Sigmoid colon (tissue), 7 donors: ENCODE measurements around the gene ADAMTSL1. TPM values are rescaled to one million over a fixed set of nuclear protein-coding genes. Genes with fewer than 3 reads are reported as not detected.

Source experiments
- DNase-seq: peaks from one replicate; pipeline ENCODE4 v3.0.0-alpha.2; 2019
- H3K27ac ChIP-seq, 4 donors: fragments of 200-600 bp; sonication (generic); one replicate each; pipeline ENCODE4 v1.5.1; 2016 to 2019; ENCODE audit warnings: mild to moderate bottlenecking in 1 of 4
- H3K27me3 ChIP-seq, 3 donors: fragments of 200-600 bp; sonication (generic); one replicate each; pipeline ENCODE4 v1.5.1; 2019; ENCODE audit warnings: mild to moderate bottlenecking in 1 of 3
- H3K36me3 ChIP-seq, 4 donors: fragments of 200-600 bp; sonication (generic); one replicate each; pipeline ENCODE4 v1.5.1; 2016 to 2019
- H3K4me1 ChIP-seq, 4 donors: fragments of 200-600 bp; sonication (generic); one replicate each; pipeline ENCODE4 v1.5.1; 2017 to 2019
- H3K4me3 ChIP-seq, 4 donors: fragments of 200-600 bp; sonication (generic); one replicate each; pipeline ENCODE4 v1.5.1; 2017 to 2019; ENCODE audit warnings: mild to moderate bottlenecking in 2 of 4, moderate library complexity in 1 of 4
- H3K9me3 ChIP-seq, 4 donors: fragments of 200-600 bp in 3 of 4; sonication (generic) in 3 of 4; one replicate each; pipeline versions ENCODE4 v1.5.1 to v1.6.1; 2013 to 2019
- EP300 ChIP-seq, 4 donors: sonication (generic); formaldehyde crosslinking; IDR thresholded peaks; one replicate each; pipeline ENCODE4 v1.6.1; 2017; ENCODE audit warnings: antibody characterized with exemption in 4 of 4
- POLR2A ChIP-seq, 2 donors: fragments of 450-650 bp; IDR thresholded peaks; one replicate each; pipeline ENCODE4 v1.6.1; 2016; ENCODE audit warnings: antibody characterized with exemption in 2 of 2, mild to moderate bottlenecking in 2 of 2, moderate library complexity in 2 of 2
- POLR2AphosphoS5 ChIP-seq, 4 donors: sonication (generic); formaldehyde crosslinking; IDR thresholded peaks; one replicate each; pipeline ENCODE4 v1.6.1; 2017; ENCODE audit warnings: antibody characterized with exemption in 4 of 4
- WGBS, 2 donors: extraction: QIAGEN DNeasy Blood & Tissue Kit; methylation state at CpG; one replicate each; pipeline ENCODE4 v1.1.7; 2013; 5-methylcytosine and 5-hydroxymethylcytosine counted together
- intact Hi-C: fragments of 100-400 bp; cut with DNase I; formaldehyde crosslinking; loops from one replicate; pipeline ENCODE4 v1.15.1; 2023
- polyA plus RNA-seq, 3 donors: library from polyadenylated mRNA; stranded (reverse); fragments of 200-250 nt; gene quantifications; one replicate each; pipeline ENCODE4 v1.2.3, GENCODE V29; 2013
- total RNA-seq, 4 donors: library from RNA; depleted of rRNA; stranded (reverse); fragments of >200 nt; gene quantifications; one replicate each; pipeline ENCODE4 v1.1.0, GENCODE V29; 2016
- TF ChIP-seq, protein P1 (sequence below), 4 experiments: fragments of 450-650 bp in 3 of 4; fragments of 200-600 bp in 1 of 4; IDR thresholded peaks; one replicate each; pipeline ENCODE4 v1.5.1; 2016 to 2019; ENCODE audit warnings: antibody characterized with exemption in 4 of 4, mild to moderate bottlenecking in 3 of 4, moderate library complexity in 2 of 4
- donor health status: healthy with polysubstance abuse.
- donor health status: Bipolar disorder and iron deficiency.
- donor health status: healthy.

The ADAMTSL1 gene
- total and polyA plus RNA-seq, 7 donors = 1.4 to 13.6 (median 6.5) TPM

DNA sequence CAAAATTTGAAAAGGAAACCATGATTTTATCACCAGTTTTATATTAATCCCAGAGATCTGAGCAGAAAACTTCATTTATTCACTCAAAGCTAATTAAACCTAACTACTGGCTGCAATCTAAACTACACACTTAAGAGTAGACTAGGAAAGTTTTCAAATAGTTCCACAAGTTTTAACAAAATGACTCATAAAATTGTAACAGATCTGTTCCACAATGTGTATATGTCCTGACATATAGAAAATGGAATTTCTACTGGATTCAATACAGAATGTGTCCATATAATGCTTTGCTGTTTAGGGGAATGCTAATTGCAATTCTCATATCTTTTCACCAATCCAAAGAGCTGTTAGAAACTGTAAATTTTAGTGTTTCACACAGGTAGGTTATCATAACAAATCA, 40.3 kb upstream of the ADAMTSL1 start:
- peaks cover 0 to 21% (median 13%) of the 10 kb centered on the region in 4 donors for H3K4me1 ChIP-seq
- H3K9me3 ChIP-seq = no peaks in the 10 kb centered on the region
- H3K36me3 ChIP-seq = no peaks in the 10 kb centered on the region
- no peak overlapping the region for H3K27ac ChIP-seq
- intact Hi-C loops = no loop called here
- no peak overlapping the region for H3K4me3 ChIP-seq
- H3K27me3 ChIP-seq = no peaks in the 10 kb centered on the region
- no peak for DNase-seq
- no peak for TF ChIP-seq POLR2A (IDR thresholded peaks at IDR 0.05)
- TF ChIP-seq POLR2AphosphoS5 (IDR thresholded peaks at IDR 0.05) = no peak
- TF ChIP-seq, protein P1, sequence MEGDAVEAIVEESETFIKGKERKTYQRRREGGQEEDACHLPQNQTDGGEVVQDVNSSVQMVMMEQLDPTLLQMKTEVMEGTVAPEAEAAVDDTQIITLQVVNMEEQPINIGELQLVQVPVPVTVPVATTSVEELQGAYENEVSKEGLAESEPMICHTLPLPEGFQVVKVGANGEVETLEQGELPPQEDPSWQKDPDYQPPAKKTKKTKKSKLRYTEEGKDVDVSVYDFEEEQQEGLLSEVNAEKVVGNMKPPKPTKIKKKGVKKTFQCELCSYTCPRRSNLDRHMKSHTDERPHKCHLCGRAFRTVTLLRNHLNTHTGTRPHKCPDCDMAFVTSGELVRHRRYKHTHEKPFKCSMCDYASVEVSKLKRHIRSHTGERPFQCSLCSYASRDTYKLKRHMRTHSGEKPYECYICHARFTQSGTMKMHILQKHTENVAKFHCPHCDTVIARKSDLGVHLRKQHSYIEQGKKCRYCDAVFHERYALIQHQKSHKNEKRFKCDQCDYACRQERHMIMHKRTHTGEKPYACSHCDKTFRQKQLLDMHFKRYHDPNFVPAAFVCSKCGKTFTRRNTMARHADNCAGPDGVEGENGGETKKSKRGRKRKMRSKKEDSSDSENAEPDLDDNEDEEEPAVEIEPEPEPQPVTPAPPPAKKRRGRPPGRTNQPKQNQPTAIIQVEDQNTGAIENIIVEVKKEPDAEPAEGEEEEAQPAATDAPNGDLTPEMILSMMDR (IDR thresholded peaks at IDR 0.05) = no peak
- TF ChIP-seq EP300 (IDR thresholded peaks at IDR 0.05) = no peak

DNA sequence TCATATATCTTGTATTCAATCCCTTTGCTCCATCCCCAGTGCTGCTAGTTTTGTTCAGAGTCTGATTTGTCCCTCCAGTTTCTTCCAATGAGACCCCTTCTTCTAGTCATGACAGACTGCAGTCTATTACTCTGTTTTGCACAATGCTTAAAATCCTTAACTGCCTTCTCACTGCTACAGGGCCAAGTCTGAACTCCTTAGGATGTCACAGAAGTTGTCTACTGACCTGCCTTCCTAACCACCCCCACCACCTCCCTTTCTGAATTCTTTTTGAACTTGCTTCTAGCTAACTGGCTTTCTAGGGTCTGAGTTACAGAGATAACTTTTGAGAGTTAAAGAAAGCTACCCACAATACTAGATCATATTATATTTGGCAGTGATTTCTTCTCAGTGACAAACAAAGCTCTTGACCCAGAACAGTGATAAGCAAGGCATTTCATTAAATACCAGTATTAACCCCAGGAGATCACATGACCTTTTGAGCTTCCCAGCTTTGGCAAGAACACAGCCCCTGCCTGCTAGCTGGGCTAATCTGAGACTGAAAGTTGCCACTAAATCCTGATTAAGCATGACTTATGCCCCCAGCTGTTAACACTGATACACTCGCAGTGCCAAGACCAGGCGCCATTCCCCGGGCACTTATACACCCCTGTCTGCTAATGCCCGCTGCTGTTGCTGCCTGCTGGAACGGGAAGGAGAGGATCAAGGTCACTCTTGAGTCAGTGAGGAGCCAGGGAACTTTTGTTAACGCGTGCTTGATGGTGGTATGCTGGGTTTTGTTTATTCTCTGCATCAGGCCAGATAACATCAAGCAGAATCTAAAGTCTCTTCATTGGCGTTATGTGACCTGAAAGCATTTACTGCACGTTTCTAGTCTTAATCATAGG, 36.4 kb upstream of the ADAMTSL1 start:
- peak; percentile 61 for DNase-seq
- intact Hi-C loops = no loop called here
- peaks cover 0 to 25% (median 19%) of the 10 kb centered on the region in 4 donors for H3K4me1 ChIP-seq
- WGBS, 2 donors = 75 to 76% methylated on average over 9 of the region's 9 CpGs
- no peaks in the 10 kb centered on the region for H3K36me3 ChIP-seq
- no peaks in the 10 kb centered on the region for H3K9me3 ChIP-seq
- TF ChIP-seq POLR2AphosphoS5 (IDR thresholded peaks at IDR 0.05) (no peak), EP300 (IDR thresholded peaks at IDR 0.05) (no peak), POLR2A (IDR thresholded peaks at IDR 0.05) (no peak)
- TF ChIP-seq, protein P1 (IDR thresholded peaks at IDR 0.05) = no peak
- peak overlapping the region; percentile 32 to 51 (median 48) for H3K4me3 ChIP-seq
- no peaks in the 10 kb centered on the region for H3K27me3 ChIP-seq
- H3K27ac ChIP-seq = peak overlapping the region; percentile 58 to 80 (median 64)

DNA sequence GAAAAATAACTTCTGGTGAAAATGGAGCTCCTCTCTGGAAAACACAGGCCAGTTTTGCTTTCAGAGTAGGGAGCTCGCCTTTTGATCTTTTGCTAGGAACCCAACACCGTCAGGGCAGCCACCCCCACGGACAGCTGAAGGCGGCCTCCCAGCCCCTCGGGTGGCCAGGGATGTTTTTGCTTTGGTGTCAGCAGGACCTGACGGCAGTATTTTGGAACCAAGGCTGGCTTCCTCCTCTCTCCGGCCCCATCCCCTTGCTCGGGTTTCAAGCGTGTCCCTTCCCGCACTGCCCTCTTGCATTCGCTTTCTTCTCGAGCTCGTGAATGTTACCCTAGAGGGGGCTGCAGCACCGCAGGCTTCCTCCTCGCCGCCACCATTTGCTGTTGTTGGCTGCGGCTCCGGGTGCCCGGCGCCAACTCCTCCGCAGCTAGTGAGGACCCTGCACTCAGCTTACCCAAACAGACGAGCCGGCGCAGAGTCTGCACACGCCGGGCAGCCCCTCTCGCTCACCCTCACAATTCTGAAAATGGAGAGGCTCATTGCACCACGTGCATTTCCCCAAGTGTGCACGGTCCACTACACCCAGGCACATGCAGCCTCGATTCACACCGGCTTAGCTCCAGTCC, 35.5 kb upstream of the ADAMTSL1 start:
- H3K9me3 ChIP-seq = no peaks in the 10 kb centered on the region
- no peaks in the 10 kb centered on the region for H3K36me3 ChIP-seq
- no peak for TF ChIP-seq POLR2AphosphoS5 (IDR thresholded peaks at IDR 0.05)
- TF ChIP-seq, protein P1 (IDR thresholded peaks at IDR 0.05) = peak in 1 of 4 experiments; percentile 33
- WGBS, 2 donors = 21 to 71% methylated on average over 31 of the region's 31 CpGs
- peak overlapping the region; percentile 58 to 80 (median 64) for H3K27ac ChIP-seq
- H3K4me3 ChIP-seq = peak overlapping the region; percentile 32 to 51 (median 48)
- intact Hi-C loops = no loop called here
- peak; percentile 77 for DNase-seq
- peaks cover 0 to 33% (median 27%) of the 10 kb centered on the region in 4 donors for H3K4me1 ChIP-seq
- H3K27me3 ChIP-seq = no peaks in the 10 kb centered on the region

DNA sequence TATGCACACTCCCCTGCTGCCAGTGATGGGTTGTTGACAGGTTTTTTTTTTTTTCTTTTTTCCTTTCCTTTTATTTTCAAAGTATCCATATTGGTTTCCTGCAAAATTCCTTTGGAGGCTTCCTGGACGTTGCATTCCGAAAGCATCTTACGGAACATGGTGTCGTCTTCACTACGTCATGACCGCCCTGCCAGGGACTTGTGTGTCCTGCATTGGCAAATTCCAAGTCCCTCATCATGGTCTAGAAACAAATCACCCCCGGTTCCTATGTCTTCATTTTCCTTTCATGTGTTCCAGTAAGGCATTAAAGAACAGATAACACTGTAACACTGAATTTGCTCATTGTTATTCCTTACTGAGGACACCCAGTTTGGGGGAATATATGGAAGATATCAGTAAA, 35.0 kb upstream of the ADAMTSL1 start:
- Histone ChIP-seq H3K4me3 (peak overlapping the region; percentile 32 to 51 (median 48)), H3K27me3 (no peaks in the 10 kb centered on the region), H3K4me1 (peaks cover 0 to 33% (median 27%) of the 10 kb centered on the region in 4 donors), H3K9me3 (no peaks in the 10 kb centered on the region), H3K27ac (peak overlapping the region in 2 of 4 donors; percentile 58 to 80), H3K36me3 (no peaks in the 10 kb centered on the region)
- DNase-seq = no peak
- TF ChIP-seq, protein P1 (IDR thresholded peaks at IDR 0.05) = no peak
- TF ChIP-seq EP300 (IDR thresholded peaks at IDR 0.05) (no peak), POLR2A (IDR thresholded peaks at IDR 0.05) (no peak), POLR2AphosphoS5 (IDR thresholded peaks at IDR 0.05) (no peak)
- 85 to 93% methylated on average over 7 of the region's 7 CpGs for WGBS, 2 donors
- intact Hi-C loops = no loop called here
